Measurements from ENCODE around the gene PTDSS2.

- no peak for TF ChIP-seq CREB1 (CRISPR knock-in tag; IDR thresholded peaks at IDR 0.05; ENCODE audit: low read depth)
- TF ChIP-seq POLR2AphosphoS5 (IDR thresholded peaks at IDR 0.05; ENCODE audit: low read depth) = no peak
Observed at GRCh38 chr11:461626-462025, 11.5 kb downstream of the PTDSS2 start.

Measured in GM23338 (cell line).